Cardiac muscle cell (in vitro differentiated cells and primary cell): ENCODE data around the gene SNX13. TPM values are rescaled to one million over a fixed set of nuclear protein-coding genes. Genes with fewer than 3 reads are reported as not detected.

ENCODE experiments used
- DNase-seq, 2 donors: peaks; one replicate each; pipeline versions ENCODE4 v3.0.0 to v3.0.0-alpha.2; 2010 to 2017; ENCODE audit warnings: low read depth in 1 of 2, low spot score in 1 of 2
- H3K27ac ChIP-seq: fragments of 200-600 bp; sonication (generic); 2 replicates; pipeline ENCODE4 v1.5.1; 2016
- H3K27me3 ChIP-seq: fragments of 200-600 bp; sonication (generic); 2 replicates; pipeline ENCODE4 v1.6.0; 2016; ENCODE audit warnings: control low read depth
- H3K36me3 ChIP-seq: fragments of 200-600 bp; sonication (generic); 2 replicates; pipeline ENCODE4 v1.5.1; 2016; ENCODE audit warnings: control low read depth
- H3K4me1 ChIP-seq: fragments of 200-600 bp; sonication (generic); 2 replicates; pipeline ENCODE4 v1.8.1; 2017; ENCODE audit warnings: low read depth, mild to moderate bottlenecking, mixed run types
- H3K4me3 ChIP-seq: fragments of 200-600 bp; sonication (generic); 2 replicates; pipeline ENCODE4 v1.5.1; 2016; ENCODE audit warnings: mild to moderate bottlenecking
- H3K9me3 ChIP-seq: fragments of 200-600 bp; sonication (generic); 2 replicates; pipeline ENCODE4 v1.5.1; 2017; ENCODE audit warnings: low read depth, mild to moderate bottlenecking, control low read depth
- polyA plus RNA-seq: library from polyadenylated mRNA; unstranded; fragments of >200 nt; fragmentation: Nextera tagmentation; extraction: Ambion mirVana; gene quantifications from 2 replicates; pipeline ENCODE4 v1.2.1, GENCODE V29; 2016
- total RNA-seq: library from RNA; depleted of rRNA; stranded (reverse); fragments of >200 nt; gene quantifications from 2 replicates; pipeline ENCODE4 v1.2.3, GENCODE V29; 2016
- TF ChIP-seq, protein P1 (sequence below): IDR thresholded peaks from 2 replicates; pipeline ENCODE4 v1.5.1; 2012; ENCODE audit warnings: low read depth, mild to moderate bottlenecking, low read length

The SNX13 gene
- total and polyA plus RNA-seq, 2 experiments from 2014 or later: 11.0 to 86.8 TPM

- Histone ChIP-seq H3K27ac (no peak overlapping the region), H3K9me3 (no peaks in the 10 kb centered on the region), H3K4me3 (no peak overlapping the region), H3K4me1 (no peaks in the 10 kb centered on the region), H3K27me3 (no peaks in the 10 kb centered on the region), H3K36me3 (no peaks in the 10 kb centered on the region)
- DNase-seq: no peak
- TF ChIP-seq, protein P1, sequence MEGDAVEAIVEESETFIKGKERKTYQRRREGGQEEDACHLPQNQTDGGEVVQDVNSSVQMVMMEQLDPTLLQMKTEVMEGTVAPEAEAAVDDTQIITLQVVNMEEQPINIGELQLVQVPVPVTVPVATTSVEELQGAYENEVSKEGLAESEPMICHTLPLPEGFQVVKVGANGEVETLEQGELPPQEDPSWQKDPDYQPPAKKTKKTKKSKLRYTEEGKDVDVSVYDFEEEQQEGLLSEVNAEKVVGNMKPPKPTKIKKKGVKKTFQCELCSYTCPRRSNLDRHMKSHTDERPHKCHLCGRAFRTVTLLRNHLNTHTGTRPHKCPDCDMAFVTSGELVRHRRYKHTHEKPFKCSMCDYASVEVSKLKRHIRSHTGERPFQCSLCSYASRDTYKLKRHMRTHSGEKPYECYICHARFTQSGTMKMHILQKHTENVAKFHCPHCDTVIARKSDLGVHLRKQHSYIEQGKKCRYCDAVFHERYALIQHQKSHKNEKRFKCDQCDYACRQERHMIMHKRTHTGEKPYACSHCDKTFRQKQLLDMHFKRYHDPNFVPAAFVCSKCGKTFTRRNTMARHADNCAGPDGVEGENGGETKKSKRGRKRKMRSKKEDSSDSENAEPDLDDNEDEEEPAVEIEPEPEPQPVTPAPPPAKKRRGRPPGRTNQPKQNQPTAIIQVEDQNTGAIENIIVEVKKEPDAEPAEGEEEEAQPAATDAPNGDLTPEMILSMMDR: no peak
Observed at GRCh38 chr7:17957871-17958270, 17.6 kb upstream of the SNX13 start.

DNA sequence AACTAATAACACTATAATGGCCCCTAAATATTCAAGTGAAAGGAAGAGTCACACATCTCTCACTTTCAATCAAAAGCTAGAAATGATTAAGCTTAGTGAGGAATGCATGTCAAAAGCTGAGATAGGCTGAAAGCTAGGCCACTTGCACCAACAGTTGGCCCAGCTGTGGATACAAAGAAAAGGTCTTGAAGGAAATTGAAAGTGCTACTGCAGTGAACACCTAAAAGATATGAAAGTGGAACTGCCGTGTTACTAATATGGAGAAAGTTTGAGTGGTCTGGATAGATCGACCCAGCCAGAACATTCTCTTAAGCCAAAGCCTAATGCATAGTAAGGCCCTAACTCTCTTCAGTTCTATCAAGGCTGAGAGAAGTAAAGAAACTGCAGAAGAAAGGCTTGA is 12.1 kb upstream of the SNX13 start:
- H3K36me3 ChIP-seq: no peaks in the 10 kb centered on the region
- no peak for DNase-seq
- H3K27ac ChIP-seq: no peak overlapping the region
- H3K9me3 ChIP-seq: no peaks in the 10 kb centered on the region
- no peaks in the 10 kb centered on the region for H3K27me3 ChIP-seq
- H3K4me3 ChIP-seq: no peak overlapping the region
- TF ChIP-seq, protein P1: no peak
- H3K4me1 ChIP-seq: no peaks in the 10 kb centered on the region

GRCh38 chr7:17951742-17952254 is 11.5 kb upstream of the SNX13 start:
- TF ChIP-seq, protein P1: no peak

GRCh38 chr7:17948526-17949238 is 8.4 kb upstream of the SNX13 start:
- peak in 1 of 2 donors; percentile 7 for DNase-seq
- no peaks in the 10 kb centered on the region for H3K27me3 ChIP-seq
- H3K4me1 ChIP-seq: no peaks in the 10 kb centered on the region
- H3K36me3 ChIP-seq: no peaks in the 10 kb centered on the region
- no peak overlapping the region for H3K4me3 ChIP-seq
- no peaks in the 10 kb centered on the region for H3K9me3 ChIP-seq
- TF ChIP-seq, protein P1: no peak
- H3K27ac ChIP-seq: no peak overlapping the region

More at GRCh38 chr7:17951742-17952254, 11.5 kb upstream of the SNX13 start:
- H3K27me3 ChIP-seq: no peaks in the 10 kb centered on the region
- no peak overlapping the region for H3K27ac ChIP-seq
- no peaks in the 10 kb centered on the region for H3K9me3 ChIP-seq
- DNase-seq: no peak
- H3K4me3 ChIP-seq: no peak overlapping the region
- H3K36me3 ChIP-seq: no peaks in the 10 kb centered on the region
- H3K4me1 ChIP-seq: no peaks in the 10 kb centered on the region

- Histone ChIP-seq H3K27ac (no peak overlapping the region), H3K27me3 (no peaks in the 10 kb centered on the region), H3K4me3 (no peak overlapping the region), H3K4me1 (no peaks in the 10 kb centered on the region), H3K9me3 (no peaks in the 10 kb centered on the region), H3K36me3 (no peaks in the 10 kb centered on the region)
- no peak for DNase-seq
- TF ChIP-seq, protein P1: no peak
Observed at GRCh38 chr7:17947620-17948019, 7.3 kb upstream of the SNX13 start.
